Epithelial cell of proximal tubule (primary cell): Measurements from ENCODE around the gene ZNF665. TPM values are rescaled to one million over a fixed set of nuclear protein-coding genes. Genes with fewer than 3 reads are reported as not detected.

Experiments
- DNase-seq: peaks from one replicate; pipeline ENCODE4 v3.0.0-alpha.2; 2011; ENCODE audit warnings: low read depth
- H3K4me3 ChIP-seq: 2 replicates; pipeline ENCODE4 v1.5.1; 2011; ENCODE audit warnings: low read depth, mild to moderate bottlenecking, low read length
- total RNA-seq: library from RNA; depleted of rRNA; stranded (reverse); fragments of >200 nt; gene quantifications from 2 replicates; pipeline ENCODE4 v1.2.3, GENCODE V29; 2015
- TF ChIP-seq, protein P1 (sequence below): conservative IDR thresholded peaks from 2 replicates; pipeline ENCODE4 v1.5.1; 2012; ENCODE audit warnings: low read depth, mild to moderate bottlenecking, low read length

ZNF665 gene
- total RNA-seq, 1 donor from 2014 or later = 10.8 TPM

- H3K4me3 ChIP-seq = no peak overlapping the region
- no peak for DNase-seq
- TF ChIP-seq, protein P1, sequence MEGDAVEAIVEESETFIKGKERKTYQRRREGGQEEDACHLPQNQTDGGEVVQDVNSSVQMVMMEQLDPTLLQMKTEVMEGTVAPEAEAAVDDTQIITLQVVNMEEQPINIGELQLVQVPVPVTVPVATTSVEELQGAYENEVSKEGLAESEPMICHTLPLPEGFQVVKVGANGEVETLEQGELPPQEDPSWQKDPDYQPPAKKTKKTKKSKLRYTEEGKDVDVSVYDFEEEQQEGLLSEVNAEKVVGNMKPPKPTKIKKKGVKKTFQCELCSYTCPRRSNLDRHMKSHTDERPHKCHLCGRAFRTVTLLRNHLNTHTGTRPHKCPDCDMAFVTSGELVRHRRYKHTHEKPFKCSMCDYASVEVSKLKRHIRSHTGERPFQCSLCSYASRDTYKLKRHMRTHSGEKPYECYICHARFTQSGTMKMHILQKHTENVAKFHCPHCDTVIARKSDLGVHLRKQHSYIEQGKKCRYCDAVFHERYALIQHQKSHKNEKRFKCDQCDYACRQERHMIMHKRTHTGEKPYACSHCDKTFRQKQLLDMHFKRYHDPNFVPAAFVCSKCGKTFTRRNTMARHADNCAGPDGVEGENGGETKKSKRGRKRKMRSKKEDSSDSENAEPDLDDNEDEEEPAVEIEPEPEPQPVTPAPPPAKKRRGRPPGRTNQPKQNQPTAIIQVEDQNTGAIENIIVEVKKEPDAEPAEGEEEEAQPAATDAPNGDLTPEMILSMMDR = no peak
These were observed 36.3 kb downstream of the ZNF665 start for GRCh38 chr19:53156850-53157249.

DNA sequence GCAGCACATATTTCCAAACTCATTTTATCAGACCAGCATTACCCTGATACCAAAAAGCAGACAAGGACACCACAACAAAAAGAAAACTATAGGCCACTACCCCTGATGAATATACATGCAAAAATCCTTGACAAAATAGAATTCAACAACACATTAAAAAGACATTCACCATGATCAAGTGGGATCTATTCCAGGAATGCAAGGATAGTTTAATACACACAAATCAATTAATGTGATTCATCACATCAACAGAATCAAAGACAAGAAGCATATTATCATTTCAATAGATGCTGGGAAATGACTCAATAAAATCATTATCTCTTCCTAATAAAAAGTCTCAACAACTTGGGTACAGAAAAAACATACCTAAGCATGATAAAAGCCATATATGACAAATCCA is 45.5 kb downstream of the ZNF665 start:
- TF ChIP-seq, protein P1 = no peak
- no peak overlapping the region for H3K4me3 ChIP-seq
- DNase-seq = no peak

- DNase-seq = no peak
- H3K4me3 ChIP-seq = no peak overlapping the region
- TF ChIP-seq, protein P1 = no peak
These were observed 52.8 kb downstream of the ZNF665 start for GRCh38 chr19:53140351-53140750.

- H3K4me3 ChIP-seq = no peak overlapping the region
- DNase-seq = no peak
- TF ChIP-seq, protein P1 = no peak
These were observed 56.7 kb downstream of the ZNF665 start for GRCh38 chr19:53136432-53136831.

- TF ChIP-seq, protein P1 = no peak
- peak within 1 kb of the TSS; percentile 70 for H3K4me3 ChIP-seq
- no peak for DNase-seq
These were observed 60.8 kb downstream of the ZNF665 start, which contains the start of gene ZNF415 for GRCh38 chr19:53132141-53132991. Gene ZNF415, minus strand, starts transcription at chr19:53132910. Its CDS starts 10,234 bp downstream, at chr19:53122676.

DNA sequence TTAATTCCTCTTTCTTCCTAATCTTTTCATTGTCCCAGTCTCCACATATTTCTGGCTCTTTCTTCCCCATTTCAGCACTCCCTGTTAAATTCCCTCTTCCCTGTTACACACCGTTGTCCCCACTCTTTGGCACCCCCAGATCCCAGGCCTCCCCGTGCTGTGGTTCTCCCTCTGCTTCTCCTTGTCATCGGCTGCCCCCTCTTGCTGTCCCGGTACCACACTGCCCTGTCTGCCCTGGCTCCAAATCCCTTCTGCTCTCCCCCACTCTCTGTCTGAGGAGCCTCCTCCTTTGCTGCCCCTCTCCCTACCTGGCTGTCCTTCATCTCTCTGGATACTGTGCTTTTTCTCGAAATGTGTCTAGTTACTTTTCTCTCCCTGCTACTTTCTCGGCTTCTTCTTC is 61.4 kb downstream of the ZNF665 start:
- peak overlapping the region; percentile 70 for H3K4me3 ChIP-seq
- no peak for DNase-seq
- TF ChIP-seq, protein P1 = no peak
